H1 (cell line): ENCODE results near the gene C3orf18.

ENCODE experiments used
- CTCF ChIP-seq, 3 experiments: IDR thresholded peaks; 1 replicate in 2 of 3; 2 replicates in 1 of 3; pipeline versions ENCODE4 v1.5.1 to v1.6.1; 2011; ENCODE audit warnings: low read length in 3 of 3, mild to moderate bottlenecking in 3 of 3, inconsistent platforms in 2 of 3, low read depth in 1 of 3, moderate library complexity in 1 of 3; ENCODE audit not compliant: insufficient read depth in 1 of 3; ENCODE audit errors: control extremely low read depth in 1 of 3
- EP300 ChIP-seq, 2 experiments: IDR thresholded peaks; 1 replicate in 1 of 2; 2 replicates in 1 of 2; pipeline ENCODE4 v1.6.1; 2011 to 2012; ENCODE audit warnings: low read depth in 2 of 2, low read length in 2 of 2, mild to moderate bottlenecking in 2 of 2, borderline replicate concordance in 1 of 2, inconsistent platforms in 1 of 2, moderate library complexity in 1 of 2
- EZH2 ChIP-seq: fragments of 200-600 bp; sonication (generic); IDR thresholded peaks from 2 replicates; pipeline ENCODE4 v1.7.1; 2012; ENCODE audit warnings: low read depth, mild to moderate bottlenecking, moderate library complexity, low read length, inconsistent platforms; ENCODE audit not compliant: severe bottlenecking
- POLR2A ChIP-seq, 2 experiments: IDR thresholded peaks; 1 replicate in 1 of 2; 2 replicates in 1 of 2; pipeline ENCODE4 v1.6.1; 2011; ENCODE audit warnings: low read depth in 2 of 2, low read length in 2 of 2, mild to moderate bottlenecking in 2 of 2; ENCODE audit errors: control extremely low read depth in 1 of 2

DNA sequence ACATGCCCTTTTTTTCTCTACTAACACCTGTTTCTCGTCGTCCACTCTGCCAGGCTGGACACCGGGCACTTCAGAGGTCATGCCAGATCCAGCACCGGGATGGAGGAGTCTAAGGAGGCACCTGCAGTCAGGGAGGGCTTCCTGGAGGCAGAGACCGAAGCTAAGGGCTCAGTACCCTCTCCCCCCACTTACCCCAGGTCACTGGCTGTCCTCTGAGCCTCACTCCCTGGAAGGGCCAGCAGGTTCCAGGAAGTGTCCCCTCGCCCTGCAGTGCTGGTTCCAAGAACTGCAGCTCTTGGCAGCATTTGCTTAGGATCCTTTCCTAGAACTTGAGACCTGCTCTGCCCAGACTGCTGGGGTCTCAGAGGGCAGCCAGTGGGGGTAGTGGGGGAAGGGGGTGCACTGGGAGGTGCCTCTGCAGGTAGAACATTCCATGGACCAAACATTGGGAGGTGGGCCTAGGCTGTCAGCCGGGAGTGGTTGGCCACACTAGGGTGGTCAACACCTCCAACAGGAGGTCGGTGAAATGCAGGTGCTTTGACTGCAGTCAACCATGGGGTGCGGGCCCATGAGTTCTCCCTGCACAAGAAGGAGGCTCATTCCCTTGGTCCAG, 32.7 kb upstream of the C3orf18 start:
- TF ChIP-seq CTCF (IDR thresholded peaks at IDR 0.05; ENCODE audit: control extremely low read depth in 1 of 3, insufficient read depth in 1 of 3, low read depth in 1 of 3, low read length in 3 of 3) = no peak
- TF ChIP-seq POLR2A (IDR thresholded peaks at IDR 0.05; ENCODE audit: control extremely low read depth in 1 of 2, low read depth in 2 of 2, low read length in 2 of 2) = no peak
- no peak for TF ChIP-seq EP300 (IDR thresholded peaks at IDR 0.05; ENCODE audit: borderline replicate concordance in 1 of 2, low read depth in 2 of 2, low read length in 2 of 2)
- no peak for TF ChIP-seq EZH2
